Measurements from ENCODE around the gene PCP4. TPM values are rescaled to one million over a fixed set of nuclear protein-coding genes. Genes with fewer than 3 reads are reported as not detected.

PCP4 gene
- total RNA-seq, 2 donors from 2014 or later = not detected

DNA sequence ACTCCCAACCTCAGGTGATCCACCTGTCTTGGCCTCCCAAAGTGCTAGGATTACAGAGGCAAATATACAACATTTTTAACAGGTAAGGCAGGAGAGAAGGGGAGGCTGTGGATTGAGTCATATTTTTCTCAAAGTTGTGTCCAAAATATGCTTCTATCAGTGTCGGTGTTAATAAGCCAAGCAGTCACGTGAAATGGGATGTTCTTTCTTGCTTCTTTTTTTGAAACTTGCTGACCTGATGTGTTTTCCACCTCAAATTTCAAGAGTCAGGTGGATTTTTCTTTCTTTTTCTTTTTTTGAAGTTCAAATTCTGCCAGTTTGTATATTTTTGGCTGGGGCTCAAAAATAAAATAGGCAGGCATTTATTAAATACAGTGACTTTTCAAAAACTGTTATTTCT, 91.5 kb downstream of the PCP4 start:
- H3K4me1 Mint-ChIP-seq = no peaks in the 10 kb centered on the region

DNA sequence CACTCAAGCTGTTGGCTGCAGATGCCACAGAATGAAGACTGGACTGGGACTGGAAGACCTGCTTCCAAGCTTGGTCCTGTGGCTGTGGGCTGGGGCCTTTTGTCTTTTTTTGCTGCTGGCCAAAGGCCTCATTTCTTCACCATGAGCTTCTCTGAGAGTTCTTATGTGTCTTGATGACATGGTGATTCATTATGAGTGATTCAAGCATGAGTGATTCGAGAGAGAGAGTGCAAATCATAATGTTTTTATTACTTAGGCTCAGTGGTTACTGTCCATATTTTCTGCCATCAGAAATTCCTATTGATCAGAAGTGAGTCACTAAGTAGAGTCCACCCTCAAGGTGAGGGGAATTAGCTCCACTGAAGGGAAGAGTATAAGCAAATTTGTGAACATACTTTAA, 94.0 kb downstream of the PCP4 start:
- ATAC-seq (replicated peaks) = no peak
- Mint-ChIP-seq H3K4me3 (no peak overlapping the region), H3K36me3 (ENCODE audit: low read depth) (no peaks in the 10 kb centered on the region), H3K27me3 (no peaks in the 10 kb centered on the region), H3K27ac (no peak overlapping the region), H3K9me3 (peaks cover 15% of the 10 kb centered on the region), H3K4me1 (no peaks in the 10 kb centered on the region)

More for the DNA sequence above, 91.5 kb downstream of the PCP4 start:
- Mint-ChIP-seq H3K27ac (no peak overlapping the region), H3K27me3 (no peaks in the 10 kb centered on the region), H3K36me3 (ENCODE audit: low read depth) (no peaks in the 10 kb centered on the region), H3K9me3 (peaks cover 13% of the 10 kb centered on the region), H3K4me3 (no peak overlapping the region)
- ATAC-seq (replicated peaks) = no peak

GRCh38 chr21:39965026-39965425, 97.8 kb downstream of the PCP4 start:
- Mint-ChIP-seq H3K9me3 (peaks cover 17% of the 10 kb centered on the region), H3K27ac (no peak overlapping the region), H3K4me3 (no peak overlapping the region), H3K27me3 (no peaks in the 10 kb centered on the region), H3K4me1 (no peaks in the 10 kb centered on the region), H3K36me3 (ENCODE audit: low read depth) (no peaks in the 10 kb centered on the region)
- ATAC-seq (replicated peaks) = no peak

DNA sequence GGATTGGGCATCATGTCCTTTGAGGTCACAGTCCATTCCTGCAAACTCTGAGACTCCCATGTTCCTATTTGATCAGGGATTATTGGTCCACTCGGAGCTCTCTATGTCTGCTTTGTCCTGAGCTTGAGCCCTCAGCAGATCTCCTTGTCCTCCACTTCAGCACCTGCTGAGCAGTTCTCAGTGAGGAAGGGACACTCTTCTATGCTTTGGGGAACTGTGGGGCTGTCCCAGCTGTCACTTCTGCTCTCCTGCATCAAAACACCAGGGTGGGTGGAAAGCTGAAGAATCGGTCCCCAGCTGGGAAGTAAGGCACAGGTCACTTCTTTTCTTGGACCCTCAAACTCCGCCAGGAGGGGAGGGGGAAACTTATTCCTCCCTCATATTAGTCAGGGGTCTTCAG, 99.5 kb downstream of the PCP4 start:
- no peak overlapping the region for H3K27ac Mint-ChIP-seq

GRCh38 chr21:39968010-39968409, 100.8 kb downstream of the PCP4 start:
- Mint-ChIP-seq H3K27ac (no peak overlapping the region), H3K4me3 (no peak overlapping the region), H3K36me3 (ENCODE audit: low read depth) (no peaks in the 10 kb centered on the region), H3K4me1 (no peaks in the 10 kb centered on the region), H3K27me3 (no peaks in the 10 kb centered on the region), H3K9me3 (peaks cover 9% of the 10 kb centered on the region)
- ATAC-seq (replicated peaks) = no peak

More for the DNA sequence above, 99.5 kb downstream of the PCP4 start:
- Mint-ChIP-seq H3K36me3 (ENCODE audit: low read depth) (no peaks in the 10 kb centered on the region), H3K27me3 (no peaks in the 10 kb centered on the region), H3K9me3 (peaks cover 14% of the 10 kb centered on the region), H3K4me3 (no peak overlapping the region), H3K4me1 (no peaks in the 10 kb centered on the region)
- ATAC-seq (replicated peaks) = no peak

GRCh38 chr21:39969691-39970364, 102.6 kb downstream of the PCP4 start:
- no peaks in the 10 kb centered on the region for H3K36me3 Mint-ChIP-seq (ENCODE audit: low read depth)
- no peak overlapping the region for H3K27ac Mint-ChIP-seq
- peaks cover 4% of the 10 kb centered on the region for H3K9me3 Mint-ChIP-seq
- H3K27me3 Mint-ChIP-seq = no peaks in the 10 kb centered on the region
- ATAC-seq (replicated peaks) = no peak
- no peak overlapping the region for H3K4me3 Mint-ChIP-seq
- no peaks in the 10 kb centered on the region for H3K4me1 Mint-ChIP-seq

- Mint-ChIP-seq H3K4me3 (no peak overlapping the region), H3K27ac (no peak overlapping the region), H3K9me3 (peaks cover 8% of the 10 kb centered on the region), H3K36me3 (ENCODE audit: low read depth) (no peaks in the 10 kb centered on the region), H3K27me3 (peaks cover 4% of the 10 kb centered on the region), H3K4me1 (no peaks in the 10 kb centered on the region)
- no peak for ATAC-seq (replicated peaks)
These were observed 104.7 kb downstream of the PCP4 start for GRCh38 chr21:39971956-39972355.

DNA sequence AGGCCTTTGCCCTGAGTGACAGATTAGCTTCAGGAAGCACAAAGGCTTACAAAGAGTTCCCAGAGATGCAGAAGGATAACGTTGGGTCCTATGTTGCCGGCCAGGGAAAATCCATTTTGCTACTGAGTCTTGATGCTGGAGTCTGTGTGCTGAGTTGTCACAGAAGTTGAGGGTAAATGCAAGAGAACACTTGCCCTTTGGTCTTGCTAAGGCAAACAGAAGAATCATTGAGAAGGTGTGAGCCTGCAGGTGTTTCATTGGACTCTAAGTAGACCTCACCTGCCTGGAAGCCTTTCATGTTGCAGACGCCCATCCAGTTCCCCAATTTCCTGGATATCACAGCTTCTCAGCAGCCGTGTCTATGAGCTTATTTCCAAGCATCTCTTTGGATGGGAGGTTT, 105.2 kb downstream of the PCP4 start:
- Mint-ChIP-seq H3K27ac (no peak overlapping the region), H3K9me3 (peaks cover 8% of the 10 kb centered on the region), H3K4me3 (no peak overlapping the region), H3K4me1 (no peaks in the 10 kb centered on the region), H3K36me3 (ENCODE audit: low read depth) (no peaks in the 10 kb centered on the region), H3K27me3 (peaks cover 4% of the 10 kb centered on the region)
- no peak for ATAC-seq (replicated peaks)

- Mint-ChIP-seq H3K27me3 (peaks cover 4% of the 10 kb centered on the region), H3K4me3 (no peak overlapping the region), H3K36me3 (ENCODE audit: low read depth) (no peaks in the 10 kb centered on the region), H3K4me1 (no peaks in the 10 kb centered on the region), H3K27ac (no peak overlapping the region), H3K9me3 (peaks cover 4% of the 10 kb centered on the region)
- ATAC-seq (replicated peaks) = no peak
These were observed 105.9 kb downstream of the PCP4 start for GRCh38 chr21:39972976-39973770.

GRCh38 chr21:39976800-39977199, 109.6 kb downstream of the PCP4 start:
- ATAC-seq (replicated peaks) = no peak
- Mint-ChIP-seq H3K27me3 (peaks cover 4% of the 10 kb centered on the region), H3K4me1 (no peaks in the 10 kb centered on the region), H3K4me3 (no peak overlapping the region), H3K36me3 (ENCODE audit: low read depth) (no peaks in the 10 kb centered on the region), H3K9me3 (peaks cover 4% of the 10 kb centered on the region), H3K27ac (no peak overlapping the region)

Other genes with a start within 250 kb of the PCP4 start
- not detected for gene IGSF5, start 122.3 kb upstream of the PCP4 start, total RNA-seq